ENCODE data around the gene HCRT.

DNA sequence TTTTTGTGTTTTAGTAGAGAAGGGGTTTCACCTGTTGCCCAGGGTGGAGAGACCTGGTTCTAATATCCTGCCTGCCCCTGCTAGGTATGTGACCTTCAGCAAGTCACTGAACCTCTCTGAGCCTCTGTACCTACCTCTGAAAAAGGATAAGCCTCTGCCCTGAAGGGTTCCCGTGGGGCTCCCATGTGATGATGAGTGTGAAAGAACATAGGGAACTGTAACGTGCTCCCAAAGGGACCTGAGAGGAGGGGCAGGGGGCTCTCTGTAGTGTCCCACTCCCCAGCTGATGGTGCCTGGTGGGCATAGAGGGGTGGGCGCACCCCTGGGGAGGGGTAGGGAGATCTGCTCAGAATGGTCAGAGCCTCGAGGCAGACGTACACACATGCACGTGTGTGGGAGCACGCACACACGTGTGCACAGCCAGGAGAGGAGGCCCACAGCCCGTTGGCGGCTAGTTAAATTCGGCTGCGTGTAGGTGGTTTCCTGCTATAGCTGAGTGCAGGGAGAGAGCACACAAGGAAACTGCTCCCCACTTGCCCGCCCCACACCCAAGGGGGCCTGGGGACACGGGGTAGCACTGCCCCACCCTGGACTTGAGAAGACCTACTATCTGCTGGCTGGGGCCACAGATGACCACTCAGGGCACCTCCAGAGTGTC is 11.0 kb downstream of the HCRT start:
- TF ChIP-seq POLR2AphosphoS5 (IDR thresholded peaks at IDR 0.05; ENCODE audit: low read depth, low read length) (no peak), POLR2A (IDR thresholded peaks at IDR 0.05; ENCODE audit: low read depth, low read length) (no peak), TAF1 (IDR thresholded peaks at IDR 0.05; ENCODE audit: low read depth, low read length) (no peak)

All from GM12891 (cell line).